B cell (primary cell): ENCODE data around the gene CFAP20DC. TPM values are rescaled to one million over a fixed set of nuclear protein-coding genes. Genes with fewer than 3 reads are reported as not detected.

Source experiments
- ATAC-seq: fragments of 200-7000 bp; cut with Tn5 transposase; one replicate; pipeline ENCODE4 v1.10.0; 2021; ENCODE audit warnings: low read depth, mild to moderate bottlenecking, moderate number of reproducible peaks, moderate library complexity
- CTCF ChIA-PET: fragments of 350-600 bp; sonication (Branson Sonifier 250); formaldehyde crosslinking; loops from one replicate; lab custom pipeline; 2021; ENCODE audit warnings: antibody characterized with exemption, inconsistent platforms; lab: Charles Lee
- POLR2A ChIA-PET: fragments of 350-600 bp; sonication (Branson Sonifier 250); formaldehyde crosslinking; loops from one replicate; lab custom pipeline; 2021; ENCODE audit warnings: antibody characterized with exemption; lab: Charles Lee
- DNase-seq: peaks from one replicate; pipeline ENCODE4 v3.0.0; 2013
- H2AFZ ChIP-seq: 2 replicates; pipeline ENCODE4 v1.6.1; 2012; ENCODE audit warnings: mild to moderate bottlenecking, low read depth, low read length; ENCODE audit not compliant: insufficient read depth, poor library complexity, severe bottlenecking
- H3K27ac ChIP-seq, 2 donors: 1 replicate in 1 of 2; 2 replicates in 1 of 2; pipeline ENCODE4 v1.5.1; 2012 to 2013; ENCODE audit warnings: low read length in 2 of 2, mild to moderate bottlenecking in 2 of 2, moderate library complexity in 1 of 2
- H3K27me3 ChIP-seq, 4 experiments: fragments of 200-600 bp in 1 of 4; sonication (generic) in 1 of 4; replicated peaks in 1 of 4; 1 replicate in 2 of 4; 2 replicates in 2 of 4; pipeline versions ENCODE4 v1.6.1 to v1.7.0; 2013 to 2016; ENCODE audit warnings: low read length in 3 of 4, mild to moderate bottlenecking in 2 of 4, mixed read lengths in 1 of 4, moderate library complexity in 1 of 4; ENCODE audit not compliant: insufficient read depth in 4 of 4, control insufficient read depth in 3 of 4; ENCODE audit errors: control extremely low read depth in 1 of 4
- H3K36me3 ChIP-seq, 2 experiments: replicated peaks in 1 of 2; 1 replicate in 1 of 2; 2 replicates in 1 of 2; pipeline versions ENCODE4 v1.6.1 to v1.7.1; 2013; ENCODE audit warnings: low read length in 1 of 2; ENCODE audit not compliant: insufficient read depth in 2 of 2, control insufficient read depth in 1 of 2; ENCODE audit errors: control extremely low read depth in 1 of 2, extremely low read depth in 1 of 2
- H3K4me1 ChIP-seq, 2 donors: fragments of 200-600 bp in 1 of 2; sonication (generic) in 1 of 2; 1 replicate in 1 of 2; 2 replicates in 1 of 2; pipeline versions ENCODE4 v1.5.1 to v1.6.1; 2013 to 2017; ENCODE audit warnings: low read length in 2 of 2; ENCODE audit not compliant: control insufficient read depth in 2 of 2, insufficient read depth in 2 of 2
- H3K4me2 ChIP-seq: replicated peaks from 2 replicates; pipeline ENCODE3; 2012; ENCODE audit warnings: mild to moderate bottlenecking, low read depth, low read length; ENCODE audit not compliant: poor library complexity, severe bottlenecking
- H3K4me3 ChIP-seq, 5 experiments: fragments of 200-600 bp in 1 of 5; sonication (generic) in 1 of 5; 1 replicate in 3 of 5; 2 replicates in 2 of 5; pipeline versions ENCODE4 v1.5.1 to v1.7.0; 2011 to 2016; ENCODE audit warnings: low read length in 4 of 5, mild to moderate bottlenecking in 4 of 5, low read depth in 2 of 5, control low read depth in 1 of 5, moderate library complexity in 1 of 5; ENCODE audit not compliant: insufficient read depth in 1 of 5; ENCODE audit errors: control extremely low read depth in 1 of 5, extremely low read depth in 1 of 5
- H3K79me2 ChIP-seq: fragments of 200-600 bp; sonication (generic); one replicate; pipeline ENCODE4 v1.6.0; 2016; ENCODE audit warnings: low read length; ENCODE audit not compliant: control insufficient read depth, insufficient read depth
- H3K9ac ChIP-seq: fragments of 200-600 bp; sonication (generic); 2 replicates; pipeline ENCODE4 v1.6.1; 2017; ENCODE audit warnings: mild to moderate bottlenecking, low read length, moderate library complexity
- H3K9me3 ChIP-seq, 3 donors: one replicate each; pipeline versions ENCODE4 v1.6.1 to v1.7.1; 2013; ENCODE audit warnings: low read length in 2 of 3; ENCODE audit not compliant: control insufficient read depth in 2 of 3, insufficient read depth in 1 of 3; ENCODE audit errors: control extremely low read depth in 1 of 3
- H4K20me1 ChIP-seq: 2 replicates; pipeline ENCODE4 v1.6.0; 2012; ENCODE audit warnings: mild to moderate bottlenecking, low read length; ENCODE audit not compliant: insufficient read depth, control insufficient read depth, poor library complexity, severe bottlenecking
- H3K27ac Mint-ChIP-seq: one replicate; pipeline ENCODE4 v1.8.0; 2021; ENCODE audit warnings: mixed read lengths
- H3K27me3 Mint-ChIP-seq: one replicate; pipeline ENCODE4 v1.8.0; 2021; ENCODE audit warnings: mixed read lengths
- H3K4me1 Mint-ChIP-seq: one replicate; pipeline ENCODE4 v1.8.0; 2021; ENCODE audit warnings: mixed read lengths
- H3K4me3 Mint-ChIP-seq: one replicate; pipeline ENCODE4 v1.8.0; 2021; ENCODE audit warnings: mixed read lengths
- H3K9me3 Mint-ChIP-seq: one replicate; pipeline ENCODE4 v1.8.0; 2022; ENCODE audit warnings: mixed read lengths; ENCODE audit not compliant: insufficient read depth
- CTCF ChIP-seq: fragments of 200-600 bp; IDR thresholded peaks from one replicate; pipeline ENCODE4 v1.8.0; 2022; ENCODE audit warnings: antibody characterized with exemption, mild to moderate bottlenecking
- EZH2 ChIP-seq: IDR thresholded peaks from 2 replicates; pipeline ENCODE4 v1.6.1; 2012; ENCODE audit warnings: borderline replicate concordance, low read depth, mild to moderate bottlenecking, moderate library complexity, low read length; ENCODE audit not compliant: insufficient read depth, poor library complexity, severe bottlenecking
- WGBS: methylation state at CpG from one replicate; pipeline ENCODE4 v1.1.5; 2013; ENCODE audit warnings: missing lambda C conversion rate; ENCODE audit not compliant: insufficient coverage; 5-methylcytosine and 5-hydroxymethylcytosine counted together
- intact Hi-C: fragments of 100-400 bp; cut with micrococcal nuclease; formaldehyde crosslinking; loops from one replicate; pipeline ENCODE4 v1.10.0; 2022
- polyA plus RNA-seq: library from polyadenylated mRNA; depleted of rRNA; stranded (reverse); fragments of >200 nt; gene quantifications from 2 replicates; pipeline ENCODE4 v1.2.3, GENCODE V29; 2012
- total RNA-seq, 2 donors: library from RNA; stranded (reverse); fragments of 120-200 nt in 1 of 2; gene quantifications; 1 replicate in 1 of 2; 2 replicates in 1 of 2; pipeline versions ENCODE4 v1.2.3 to v1.2.4, GENCODE V29; 2013 to 2022

Gene CFAP20DC
- total and polyA plus RNA-seq, 2 donors (not counting 1 experiment from before 2014, with no cell fraction given), result 0.27 to 1.2 TPM

GRCh38 chr3:58955308-58955707 is 94.5 kb downstream of the CFAP20DC start:
- Histone ChIP-seq H3K9ac (no peak overlapping the region), H3K4me1 (peaks cover 16 to 26% of the 10 kb centered on the region in 2 donors), H3K9me3 (peaks cover 0 to 6% (median 2%) of the 10 kb centered on the region in 3 donors), H3K4me2 (no peak overlapping the region), H3K36me3 (no peaks in the 10 kb centered on the region), H3K4me3 (no peak overlapping the region), H4K20me1 (no peaks in the 10 kb centered on the region), H2AFZ (peak overlapping the region; percentile 10), H3K27ac (no peak overlapping the region), H3K27me3 (no peaks in the 10 kb centered on the region), H3K79me2 (no peaks in the 10 kb centered on the region)
- H3K27me3 Mint-ChIP-seq, result no peaks in the 10 kb centered on the region
- H3K4me1 Mint-ChIP-seq, result peaks cover 42% of the 10 kb centered on the region
- ChIA-PET CTCF (no interaction called here), POLR2A (no interaction called here)
- intact Hi-C loops, result no loop called here
- DNase-seq (no peak), ATAC-seq (no peak)
- WGBS, result no CpG with 5 or more reads among the region's 2 CpGs
- H3K4me3 Mint-ChIP-seq, result no peak overlapping the region
- TF ChIP-seq EZH2, result no peak
- TF ChIP-seq CTCF, result no peak
- H3K9me3 Mint-ChIP-seq, result no peaks in the 10 kb centered on the region
- H3K27ac Mint-ChIP-seq, result no peak overlapping the region

GRCh38 chr3:58953288-58953687 is 96.5 kb downstream of the CFAP20DC start:
- Histone ChIP-seq H3K4me3 (no peak overlapping the region), H3K27me3 (no peaks in the 10 kb centered on the region), H3K27ac (no peak overlapping the region), H3K4me1 (peaks cover 16 to 28% of the 10 kb centered on the region in 2 donors), H3K9me3 (peaks cover 0 to 6% (median 2%) of the 10 kb centered on the region in 3 donors), H3K4me2 (no peak overlapping the region), H4K20me1 (no peaks in the 10 kb centered on the region), H3K9ac (no peak overlapping the region), H2AFZ (no peak overlapping the region), H3K79me2 (no peaks in the 10 kb centered on the region), H3K36me3 (no peaks in the 10 kb centered on the region)
- TF ChIP-seq CTCF (no peak), EZH2 (no peak)
- CTCF ChIA-PET, result no interaction called here
- Mint-ChIP-seq H3K4me1 (peaks cover 48% of the 10 kb centered on the region), H3K4me3 (no peak overlapping the region), H3K9me3 (no peaks in the 10 kb centered on the region), H3K27ac (no peak overlapping the region), H3K27me3 (no peaks in the 10 kb centered on the region)
- DNase-seq, result no peak
- no peak for ATAC-seq
- WGBS, result no CpG with 5 or more reads among the region's 1 CpG
- POLR2A ChIA-PET, result no interaction called here
- intact Hi-C loops, result no loop called here
